ENCODE results near the gene RAD9B. TPM values are rescaled to one million over a fixed set of nuclear protein-coding genes. Genes with fewer than 3 reads are reported as not detected.
"Not testable (repeated sequence)": the region's sequence is repeated elsewhere in the genome, so short reads cannot be mapped to it uniquely, and the experiment has no call there.

RAD9B gene
- total RNA-seq, 4 donors from 2014 or later, result 0.31 to 0.60 TPM; not detected in 2

- DNase-seq (ENCODE audit: low spot score) (no peak), ATAC-seq (ENCODE audit: low FRiP score) (no peak)
- TF ChIP-seq CTCF (IDR thresholded peaks at IDR 0.05), result no peak
Measured at GRCh38 chr12:110505332-110505731, 3.2 kb downstream of the RAD9B start.

DNA sequence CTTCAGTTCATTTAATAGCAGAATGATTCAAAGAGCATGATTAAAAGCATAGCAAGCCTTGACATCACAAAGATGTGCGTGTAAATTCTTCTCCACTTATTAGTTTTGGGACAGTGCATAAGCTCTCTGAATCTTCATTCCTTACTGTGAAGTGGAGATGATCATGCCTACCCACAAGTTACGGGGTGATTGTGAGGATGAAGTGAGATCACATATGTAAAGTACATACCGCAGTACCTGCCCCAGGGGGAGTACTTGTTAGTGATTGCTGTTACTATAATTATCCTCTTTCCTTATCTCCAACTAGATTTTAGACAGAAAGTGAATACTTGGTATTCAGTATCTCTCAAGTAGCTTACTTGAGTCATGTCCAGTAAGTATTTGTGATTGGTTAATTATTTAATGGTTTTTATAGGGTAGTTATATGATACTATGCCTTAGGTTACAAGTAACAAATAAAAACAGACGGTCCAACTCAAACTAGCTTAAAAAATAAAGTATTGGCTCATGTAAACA is 6.0 kb downstream of the RAD9B start:
- TF ChIP-seq CTCF (IDR thresholded peaks at IDR 0.05), result no peak
- ATAC-seq (ENCODE audit: low FRiP score) (no peak), DNase-seq (ENCODE audit: low spot score) (no peak)

DNA sequence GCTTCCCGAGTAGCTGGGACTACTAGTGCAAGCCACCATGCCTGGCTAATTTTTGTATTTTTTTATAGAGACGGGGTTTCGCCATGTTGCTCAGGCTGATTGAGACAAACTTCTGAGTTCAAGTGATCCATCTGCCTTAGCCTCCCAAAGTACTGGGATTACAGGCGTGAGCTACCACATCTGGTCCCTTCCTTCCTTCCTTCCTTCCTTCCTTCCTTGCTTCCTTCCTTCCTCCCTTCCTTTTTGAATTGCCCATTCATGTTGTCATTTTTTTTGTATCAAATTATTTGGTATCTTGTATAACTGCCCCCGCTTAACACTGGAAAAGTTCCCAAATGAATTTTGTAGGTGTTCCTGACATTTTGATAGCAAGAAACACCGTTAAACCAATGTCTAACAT is 11.7 kb downstream of the RAD9B start:
- DNase-seq (ENCODE audit: low spot score) (no peak), ATAC-seq (ENCODE audit: low FRiP score) (no peak)
- no peak for TF ChIP-seq CTCF (IDR thresholded peaks at IDR 0.05)

DNA sequence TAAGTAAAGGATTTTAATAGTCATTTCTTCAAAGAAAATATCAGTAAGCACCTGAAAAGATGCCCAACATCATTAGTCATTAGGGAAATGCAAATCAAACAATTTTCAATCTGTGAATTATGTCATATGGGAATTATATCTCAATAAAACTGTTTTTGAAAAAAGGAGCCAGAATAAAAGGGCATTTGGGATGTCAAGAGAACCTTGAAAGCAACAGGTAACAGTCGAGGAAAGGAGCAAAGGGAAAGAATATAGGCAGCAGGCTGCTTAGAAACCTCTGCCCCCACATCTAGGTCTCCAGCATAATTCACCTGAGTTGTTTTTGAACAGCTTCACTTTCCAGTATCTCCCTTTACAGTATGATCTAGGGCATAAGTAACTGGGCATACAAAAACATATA is 12.2 kb downstream of the RAD9B start:
- TF ChIP-seq CTCF (IDR thresholded peaks at IDR 0.05), result no peak
- no peak for ATAC-seq (ENCODE audit: low FRiP score)
- DNase-seq (ENCODE audit: low spot score), result no peak

DNA sequence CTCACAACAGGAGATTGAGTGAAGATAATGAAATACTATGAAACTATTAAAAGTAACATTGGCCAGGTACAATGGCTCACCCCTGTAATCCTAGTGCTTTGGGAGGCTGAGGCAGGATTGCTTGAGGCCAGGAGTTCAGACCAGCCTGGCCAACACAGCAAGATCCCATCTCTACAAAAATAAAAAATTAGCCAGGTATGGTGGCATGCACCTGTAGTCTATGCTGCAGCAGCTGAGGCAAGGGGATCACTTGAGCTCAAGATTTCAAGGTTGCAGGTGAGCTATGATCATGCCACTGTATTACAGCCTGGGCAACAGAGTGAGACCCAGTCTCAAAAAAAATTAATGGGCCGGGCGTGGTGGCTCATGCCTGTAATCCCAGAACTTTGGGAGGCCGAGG is 14.9 kb downstream of the RAD9B start:
- no peak for TF ChIP-seq CTCF (IDR thresholded peaks at IDR 0.05)
- DNase-seq (ENCODE audit: low spot score) (no peak), ATAC-seq (ENCODE audit: low FRiP score) (no peak)

GRCh38 chr12:110518014-110518413 is 15.9 kb downstream of the RAD9B start:
- not testable (repeated sequence) for DNase-seq (ENCODE audit: low spot score); ATAC-seq (ENCODE audit: low FRiP score)

GRCh38 chr12:110520876-110521712 is 19.0 kb downstream of the RAD9B start:
- ATAC-seq (ENCODE audit: low FRiP score); DNase-seq (ENCODE audit: low spot score): not testable (repeated sequence)

GRCh38 chr12:110528277-110528839 is 26.2 kb downstream of the RAD9B start:
- TF ChIP-seq CTCF (IDR thresholded peaks at IDR 0.05), result no peak
- no peak for DNase-seq (ENCODE audit: low spot score)
- no peak for ATAC-seq (ENCODE audit: low FRiP score)
